Muscle of leg (tissue), 16 donors: ENCODE measurements around the gene OTUB2. TPM values are rescaled to one million over a fixed set of nuclear protein-coding genes. Genes with fewer than 3 reads are reported as not detected.
A peak's percentile ranks its signal among the peaks of the same experiment; 100 is the strongest.

Experiments
- DNase-seq: peaks from one replicate; pipeline ENCODE4 v3.0.0; 2013
- H3K27ac ChIP-seq: one replicate; pipeline ENCODE4 v1.5.1; 2013; ENCODE audit warnings: mild to moderate bottlenecking, low read length, control low read depth
- H3K27me3 ChIP-seq: one replicate; pipeline ENCODE4 v1.6.1; 2013; ENCODE audit warnings: low read length; ENCODE audit not compliant: control insufficient read depth, insufficient read depth
- H3K36me3 ChIP-seq: one replicate; pipeline ENCODE4 v1.6.1; 2013; ENCODE audit warnings: low read length; ENCODE audit not compliant: control insufficient read depth, insufficient read depth
- H3K4me1 ChIP-seq: one replicate; pipeline ENCODE4 v1.6.1; 2013; ENCODE audit warnings: low read length; ENCODE audit not compliant: control insufficient read depth, insufficient read depth
- H3K4me3 ChIP-seq: one replicate; pipeline ENCODE4 v1.5.1; 2013; ENCODE audit warnings: low read length, control low read depth
- H3K9me3 ChIP-seq: replicated peaks from 2 replicates; pipeline ENCODE4 v1.6.1; 2013; ENCODE audit warnings: low read depth, low read length; ENCODE audit not compliant: control insufficient read depth
- WGBS: methylation state at CpG from one replicate; pipeline ENCODE4 v1.1.5; 2013; ENCODE audit warnings: missing lambda C conversion rate; ENCODE audit not compliant: insufficient coverage; 5-methylcytosine and 5-hydroxymethylcytosine counted together
- long read RNA-seq, 11 donors: transcript quantifications; one replicate each; lab custom pipeline, GENCODE V29; 2026
- polyA plus RNA-seq, 8 donors: library from polyadenylated mRNA; unstranded; fragments of 120-200 nt; gene quantifications; one replicate each; pipeline versions ENCODE4 v1.2.1 to v1.2.3, GENCODE V29; 2013; ENCODE audit warnings: inconsistent platforms in 1 of 8, low replicate concordance in 1 of 8; ENCODE audit not compliant: insufficient read length in 8 of 8, insufficient read depth in 1 of 8
- total RNA-seq: library from RNA; stranded (reverse); fragments of 120-200 nt; gene quantifications from one replicate; pipeline ENCODE4 v1.2.4, GENCODE V29; 2013

Gene OTUB2
- 0.93 TPM for total RNA-seq
- polyA plus RNA-seq = 1 to 10 TPM in 6 of 8 donors, under 1 TPM in 2; 0.59 to 1.3 (median 1.1) TPM
- long read RNA-seq, donor 1 = 0 reads
- long read RNA-seq, donor 2 = 0 reads
- long read RNA-seq, donor 3, partial matches to known transcripts = 0 of 1 reads
- long read RNA-seq, donor 3, other reads (novel, unspliced or antisense) = 0 of 1 reads
- long read RNA-seq, donor 4 = 0 reads
- long read RNA-seq, donor 5, partial matches to known transcripts = 0 of 1 reads
- long read RNA-seq, donor 5, other reads (novel, unspliced or antisense) = 0 of 1 reads
- long read RNA-seq, donor 6, partial matches to known transcripts = 0 of 1 reads
- long read RNA-seq, donor 6, other reads (novel, unspliced or antisense) = 0 of 1 reads
- long read RNA-seq, donor 7 = 0 reads
- long read RNA-seq, donor 8 = 0 reads
- long read RNA-seq, donor 9 = 0 reads
- long read RNA-seq, donor 10 = 0 reads
- long read RNA-seq, donor 11 = 0 reads

DNA sequence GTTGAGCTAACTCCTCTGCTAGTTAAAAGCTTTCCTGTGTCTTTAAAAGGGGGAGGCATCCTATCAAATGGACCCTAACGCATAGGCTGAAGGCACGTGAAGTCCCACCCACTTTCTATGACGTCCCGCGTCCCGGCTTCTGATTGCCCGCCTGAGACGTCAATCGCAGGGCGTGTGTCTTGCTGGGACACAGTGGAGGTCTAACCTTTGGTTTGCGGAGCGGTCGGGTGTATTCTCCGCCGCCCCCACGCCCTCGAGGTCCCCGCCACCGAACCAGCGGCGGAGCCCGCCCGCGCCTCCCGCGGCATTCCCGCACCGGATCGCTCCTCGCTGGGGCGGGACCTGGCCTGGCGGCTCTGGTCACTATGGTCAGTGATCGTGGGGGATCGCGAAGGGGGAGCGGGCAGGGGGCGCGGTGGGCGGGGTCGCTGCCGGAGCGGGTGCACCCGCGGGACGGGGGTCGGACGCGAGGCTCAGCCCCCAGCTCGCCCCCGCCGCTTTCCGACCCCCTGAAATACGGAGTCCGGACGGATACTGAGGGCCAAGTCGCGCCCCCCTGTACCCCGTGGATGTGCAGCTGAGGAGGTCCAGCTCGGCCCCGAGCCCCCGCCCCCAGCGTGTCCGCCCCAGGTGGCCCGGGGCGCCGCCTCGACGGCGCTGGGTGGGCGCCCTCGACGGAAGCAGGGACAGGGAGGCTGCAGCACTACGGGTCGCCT, at the start of gene OTUB2:
Gene OTUB2, plus strand, starts transcription at position 168 of the 716 bp plus-strand sequence. Its CDS starts 198 bp downstream, at position 366.
- under 1% methylated on average over 66 of the region's 74 CpGs for WGBS
- peak; percentile 100 for DNase-seq

DNA sequence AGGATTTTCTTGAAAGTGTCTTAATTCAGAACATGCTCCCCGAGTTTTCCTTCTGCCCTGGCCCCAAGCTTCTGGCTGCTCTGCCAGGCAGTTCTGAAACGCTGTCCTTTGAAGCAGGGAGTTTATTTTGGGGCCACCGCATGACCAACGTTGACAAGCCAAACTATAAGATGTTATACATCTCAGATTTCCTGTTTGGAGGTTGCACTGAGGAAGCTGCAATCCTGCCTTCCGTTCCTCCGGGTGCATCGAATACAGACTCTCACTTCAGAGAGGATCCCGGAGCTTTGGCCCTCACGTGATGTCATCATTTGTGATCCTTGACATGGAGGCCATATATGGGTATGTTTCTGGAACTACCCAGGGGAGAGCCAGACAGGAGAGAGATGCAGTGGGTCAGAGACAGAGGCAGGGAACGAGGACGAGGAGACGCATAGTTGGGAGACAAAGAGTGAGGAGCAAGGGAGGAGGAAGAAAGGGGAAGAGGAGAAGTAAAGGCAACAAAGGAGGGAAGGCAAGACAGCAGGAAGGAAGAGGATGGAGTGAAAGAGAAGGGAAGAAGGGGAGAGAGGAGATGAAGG, 49.6 kb upstream of the OTUB2 start, which contains the start of gene ASB2:
Gene ASB2, minus strand, starts transcription at position 94 of the 581 bp plus-strand sequence. CDS start 12,031 bp downstream, outside the sequence.
- Histone ChIP-seq H3K4me3 (peak within 1 kb of the TSS; percentile 11), H3K36me3 (no peaks in the 10 kb centered on the region), H3K4me1 (peaks cover 66% of the 10 kb centered on the region), H3K9me3 (no peaks in the 10 kb centered on the region), H3K27ac (peak within 1 kb of the TSS; percentile 59), H3K27me3 (peaks cover 2% of the 10 kb centered on the region)
- DNase-seq = peak; percentile 29
- 27% methylated on average over 10 of the region's 12 CpGs for WGBS

More for the DNA sequence above, at the start of gene OTUB2:
- Histone ChIP-seq H3K4me3 (peak within 1 kb of the TSS; percentile 47), H3K4me1 (peaks cover 6% of the 10 kb centered on the region), H3K9me3 (no peaks in the 10 kb centered on the region), H3K27ac (no peak within 1 kb of the TSS), H3K27me3 (peaks cover 2% of the 10 kb centered on the region), H3K36me3 (no peaks in the 10 kb centered on the region)

DNA sequence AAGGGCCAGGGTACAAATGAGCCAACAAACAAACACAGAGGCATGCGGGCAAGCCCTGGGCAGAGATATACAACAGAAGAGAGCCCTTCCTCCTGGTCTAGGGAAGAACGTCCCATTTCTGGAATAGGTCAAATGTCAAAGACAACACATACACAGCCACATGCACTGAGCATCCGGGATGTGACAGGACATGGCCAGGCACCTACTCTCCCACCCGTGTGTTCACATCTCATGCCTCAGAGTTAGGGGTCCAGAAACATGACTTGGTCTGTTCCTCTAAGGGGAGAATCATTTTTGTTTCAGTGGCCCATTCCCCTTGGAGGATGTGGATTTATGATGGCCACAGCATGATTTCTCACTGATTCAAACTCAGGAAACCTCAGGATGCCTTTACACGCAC, 49.0 kb upstream of the OTUB2 start:
- H3K4me3 ChIP-seq = no peak overlapping the region
- peaks cover 72% of the 10 kb centered on the region for H3K4me1 ChIP-seq
- 80% methylated on average over 4 of the region's 5 CpGs for WGBS
- H3K27me3 ChIP-seq = peaks cover 2% of the 10 kb centered on the region
- no peak for DNase-seq
- no peak overlapping the region for H3K27ac ChIP-seq
- H3K36me3 ChIP-seq = no peaks in the 10 kb centered on the region
- no peaks in the 10 kb centered on the region for H3K9me3 ChIP-seq

DNA sequence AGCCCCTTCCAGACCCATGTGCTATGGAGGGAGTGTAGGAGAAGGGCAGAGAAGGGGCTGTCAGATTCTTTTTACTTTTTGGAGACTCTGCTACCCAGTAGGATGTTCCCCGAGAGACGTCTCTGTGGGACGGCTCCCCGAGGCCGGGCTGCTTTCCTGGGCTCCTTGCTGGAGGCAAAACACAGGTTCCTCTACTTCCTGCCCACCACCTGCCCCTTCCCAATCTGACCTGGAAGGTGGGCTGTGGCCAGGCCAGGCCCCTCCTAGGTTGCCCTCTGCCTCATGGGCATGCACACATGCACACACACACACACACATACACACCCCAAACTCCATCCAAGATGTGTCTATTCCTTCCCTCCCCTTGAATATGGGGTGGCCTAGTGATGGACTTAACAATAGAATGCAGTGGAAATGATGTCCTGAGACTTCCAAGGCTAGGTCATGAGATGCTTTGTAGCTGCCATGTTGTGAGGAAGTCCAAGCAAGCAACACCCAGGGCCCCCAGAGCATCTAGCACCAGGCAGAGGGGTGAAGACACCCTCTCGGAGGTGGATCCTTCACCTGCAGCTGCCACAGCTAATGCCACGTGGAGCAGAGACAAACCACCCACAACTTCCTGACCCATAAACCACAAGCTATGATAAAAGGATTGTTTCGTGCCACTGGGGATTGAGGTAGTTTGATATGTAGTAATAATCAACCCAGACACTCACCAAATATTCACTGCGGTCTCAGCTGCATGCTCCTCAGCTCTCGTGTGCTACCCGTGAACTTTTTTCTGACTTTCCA, 48.2 kb upstream of the OTUB2 start:
- H3K36me3 ChIP-seq = no peaks in the 10 kb centered on the region
- peaks cover 2% of the 10 kb centered on the region for H3K27me3 ChIP-seq
- WGBS = 80% methylated on average over 8 of the region's 11 CpGs
- H3K9me3 ChIP-seq = no peaks in the 10 kb centered on the region
- no peak overlapping the region for H3K4me3 ChIP-seq
- DNase-seq = no peak
- no peak overlapping the region for H3K27ac ChIP-seq
- H3K4me1 ChIP-seq = peaks cover 75% of the 10 kb centered on the region

DNA sequence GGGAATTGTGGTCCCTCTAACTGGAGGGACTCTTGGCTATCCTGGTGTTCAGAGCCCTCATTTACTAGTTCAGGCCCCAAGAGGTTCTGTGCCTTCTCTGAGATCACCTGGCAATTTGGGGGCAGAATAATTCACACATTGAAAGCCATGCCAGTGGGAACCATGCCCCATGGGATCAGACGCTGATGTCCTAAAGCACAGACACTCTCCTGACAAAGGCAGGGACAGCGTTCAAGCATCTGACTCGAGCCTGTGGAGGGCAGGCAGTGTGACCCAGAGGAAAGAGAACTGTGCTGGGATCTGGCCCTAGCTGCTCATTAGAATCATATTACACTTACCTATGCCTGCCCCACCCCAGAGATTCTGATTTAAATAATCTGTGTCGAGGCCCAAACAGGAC, 47.4 kb upstream of the OTUB2 start:
- Histone ChIP-seq H3K9me3 (no peaks in the 10 kb centered on the region), H3K27ac (no peak overlapping the region), H3K36me3 (no peaks in the 10 kb centered on the region), H3K27me3 (peaks cover 2% of the 10 kb centered on the region), H3K4me1 (peaks cover 76% of the 10 kb centered on the region), H3K4me3 (no peak overlapping the region)
- DNase-seq = no peak
- WGBS = 67% methylated on average over 4 of the region's 4 CpGs

GRCh38 chr14:93980456-93981201, 45.5 kb upstream of the OTUB2 start:
- peak overlapping the region; percentile 62 for H3K27ac ChIP-seq
- WGBS = 57% methylated on average over 8 of the region's 11 CpGs
- peaks cover 72% of the 10 kb centered on the region for H3K4me1 ChIP-seq
- peaks cover 2% of the 10 kb centered on the region for H3K27me3 ChIP-seq
- H3K4me3 ChIP-seq = no peak overlapping the region
- no peaks in the 10 kb centered on the region for H3K36me3 ChIP-seq
- DNase-seq = peak; percentile 80
- no peaks in the 10 kb centered on the region for H3K9me3 ChIP-seq

- WGBS = 76% methylated on average over 3 of the region's 9 CpGs
- DNase-seq = no peak
- no peak overlapping the region for H3K4me3 ChIP-seq
Observed at GRCh38 chr14:93981316-93982229, 44.6 kb upstream of the OTUB2 start.

GRCh38 chr14:93982230-93983007, 43.7 kb upstream of the OTUB2 start:
- Histone ChIP-seq H3K4me3 (no peak overlapping the region), H3K36me3 (no peaks in the 10 kb centered on the region), H3K9me3 (no peaks in the 10 kb centered on the region), H3K4me1 (peaks cover 72% of the 10 kb centered on the region), H3K27me3 (no peaks in the 10 kb centered on the region), H3K27ac (peak overlapping the region; percentile 69)
- 76% methylated on average over 5 of the region's 10 CpGs for WGBS
- no peak for DNase-seq

More at GRCh38 chr14:93981316-93982229, 44.6 kb upstream of the OTUB2 start:
- H3K9me3 ChIP-seq = no peaks in the 10 kb centered on the region
- peaks cover 2% of the 10 kb centered on the region for H3K27me3 ChIP-seq
- peaks cover 72% of the 10 kb centered on the region for H3K4me1 ChIP-seq
- peak overlapping the region; percentile 69 for H3K27ac ChIP-seq
- H3K36me3 ChIP-seq = no peaks in the 10 kb centered on the region
